ENCODE results near the gene APOBEC4.

Gene APOBEC4

GRCh38 chr1:183597656-183598347 lies 55.3 kb downstream of the APOBEC4 start:
- no peak for DNase-seq

DNA sequence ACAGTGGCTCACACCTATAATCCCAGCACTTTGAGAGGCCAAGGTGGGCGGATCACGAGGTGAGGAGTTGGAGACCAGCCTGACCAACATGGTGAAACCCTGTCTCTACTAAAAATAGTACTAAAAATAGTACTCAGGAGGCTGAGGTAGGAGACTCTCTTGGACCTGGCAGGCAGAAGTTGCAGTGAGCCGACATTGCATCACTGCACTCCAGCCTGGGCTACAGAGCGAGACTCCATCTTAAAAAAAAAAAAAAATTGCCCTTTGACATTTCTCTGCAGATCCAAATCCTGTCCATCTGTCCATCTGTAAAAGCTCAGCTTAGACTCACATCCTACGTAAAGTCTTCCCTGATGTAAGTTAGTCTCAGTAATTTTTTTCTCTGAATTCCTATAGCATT lies 56.6 kb downstream of the APOBEC4 start:
- no peak for DNase-seq

All from RPMI8226 (cell line).